Measurements from ENCODE around the gene ERMP1.

The ERMP1 gene

GRCh38 chr9:5796298-5796697 lies 36.6 kb downstream of the ERMP1 start:
- POLR2A ChIA-PET = interaction anchor here (0.5 kb wide), 1 partner anchor 886 kb away, joined by 5 read pairs; no protein-coding TSS in a partner anchor

DNA sequence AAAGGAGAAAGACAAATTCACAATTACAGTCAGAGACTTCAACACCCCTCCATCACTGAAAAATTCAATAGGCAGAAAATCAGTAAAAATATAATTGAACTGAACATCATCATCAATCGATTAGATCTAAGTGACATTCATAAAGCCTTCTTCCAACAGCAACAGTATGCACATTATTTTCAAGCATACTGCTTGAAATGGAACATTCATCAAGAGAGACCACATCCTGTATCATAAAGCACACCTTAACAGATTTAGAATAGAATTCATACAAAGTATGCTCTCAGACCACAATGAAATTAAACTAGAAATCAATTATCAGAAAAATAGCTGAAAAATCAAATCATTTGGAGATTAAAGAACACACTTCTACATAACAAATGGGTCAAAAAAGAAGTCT lies 39.1 kb downstream of the ERMP1 start:
- ChIA-PET POLR2A (no interaction called here), CTCF (interaction anchor here (1.0 to 2.8 kb wide), 4 partner anchors 39 to 512 kb away, joined by 3 to 10 read pairs (median 4); partner anchors contain the start of gene ERMP1)
- no peak overlapping the region for H3K4me3 ChIP-seq (ENCODE audit: low read depth, low read length)
- no peak for DNase-seq (ENCODE audit: low read depth, low spot score)
- TF ChIP-seq, protein P1, sequence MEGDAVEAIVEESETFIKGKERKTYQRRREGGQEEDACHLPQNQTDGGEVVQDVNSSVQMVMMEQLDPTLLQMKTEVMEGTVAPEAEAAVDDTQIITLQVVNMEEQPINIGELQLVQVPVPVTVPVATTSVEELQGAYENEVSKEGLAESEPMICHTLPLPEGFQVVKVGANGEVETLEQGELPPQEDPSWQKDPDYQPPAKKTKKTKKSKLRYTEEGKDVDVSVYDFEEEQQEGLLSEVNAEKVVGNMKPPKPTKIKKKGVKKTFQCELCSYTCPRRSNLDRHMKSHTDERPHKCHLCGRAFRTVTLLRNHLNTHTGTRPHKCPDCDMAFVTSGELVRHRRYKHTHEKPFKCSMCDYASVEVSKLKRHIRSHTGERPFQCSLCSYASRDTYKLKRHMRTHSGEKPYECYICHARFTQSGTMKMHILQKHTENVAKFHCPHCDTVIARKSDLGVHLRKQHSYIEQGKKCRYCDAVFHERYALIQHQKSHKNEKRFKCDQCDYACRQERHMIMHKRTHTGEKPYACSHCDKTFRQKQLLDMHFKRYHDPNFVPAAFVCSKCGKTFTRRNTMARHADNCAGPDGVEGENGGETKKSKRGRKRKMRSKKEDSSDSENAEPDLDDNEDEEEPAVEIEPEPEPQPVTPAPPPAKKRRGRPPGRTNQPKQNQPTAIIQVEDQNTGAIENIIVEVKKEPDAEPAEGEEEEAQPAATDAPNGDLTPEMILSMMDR (IDR thresholded peaks at IDR 0.05; ENCODE audit: insufficient read depth, low read length, missing control alignments) = no peak

More at GRCh38 chr9:5796298-5796697, 36.6 kb downstream of the ERMP1 start:
- CTCF ChIA-PET = interaction anchor here (3.4 kb wide), 1 partner anchor 258 kb away, joined by 11 read pairs; no protein-coding TSS in a partner anchor
- H3K4me3 ChIP-seq (ENCODE audit: low read depth, low read length) = no peak overlapping the region
- TF ChIP-seq, protein P1 (IDR thresholded peaks at IDR 0.05; ENCODE audit: insufficient read depth, low read length, missing control alignments) = no peak
- no peak for DNase-seq (ENCODE audit: low read depth, low spot score)

DNA sequence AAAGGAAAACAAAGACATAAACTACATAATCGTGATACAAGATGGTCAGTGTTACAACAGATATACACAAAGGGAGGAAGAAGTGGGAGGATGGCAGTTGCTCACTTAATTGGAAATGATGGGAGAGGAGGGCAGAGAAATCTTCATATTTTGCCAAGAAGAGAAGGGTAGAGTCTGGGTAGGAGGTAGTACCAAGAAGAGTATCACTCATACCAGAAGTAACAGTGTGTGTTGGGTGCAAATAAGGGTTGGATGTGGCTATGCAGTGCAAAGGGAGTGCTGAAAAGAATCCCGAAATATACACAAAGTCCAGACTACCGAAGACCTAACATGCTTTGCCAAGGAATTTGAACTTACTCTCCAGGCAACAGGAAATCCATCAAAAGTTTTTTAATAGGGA lies 41.0 kb downstream of the ERMP1 start:
- no peak for DNase-seq (ENCODE audit: low read depth, low spot score)
- TF ChIP-seq, protein P1 (IDR thresholded peaks at IDR 0.05; ENCODE audit: insufficient read depth, low read length, missing control alignments) = no peak
- POLR2A ChIA-PET = no interaction called here
- no peak overlapping the region for H3K4me3 ChIP-seq (ENCODE audit: low read depth, low read length)
- CTCF ChIA-PET = no interaction called here

GRCh38 chr9:5790923-5791322 lies 42.0 kb downstream of the ERMP1 start:
- ChIA-PET POLR2A (no interaction called here), CTCF (no interaction called here)
- no peak overlapping the region for H3K4me3 ChIP-seq (ENCODE audit: low read depth, low read length)
- TF ChIP-seq, protein P1 (IDR thresholded peaks at IDR 0.05; ENCODE audit: insufficient read depth, low read length, missing control alignments) = no peak
- DNase-seq (ENCODE audit: low read depth, low spot score) = no peak

- TF ChIP-seq, protein P1 (IDR thresholded peaks at IDR 0.05; ENCODE audit: insufficient read depth, low read length, missing control alignments) = no peak
- no peak for DNase-seq (ENCODE audit: low read depth, low spot score)
- POLR2A ChIA-PET = no interaction called here
- H3K4me3 ChIP-seq (ENCODE audit: low read depth, low read length) = no peak overlapping the region
- CTCF ChIA-PET = interaction anchor here (0.6 kb wide), 1 partner anchor 43 kb away, joined by 3 read pairs; the partner anchor contains the start of gene ERMP1
Measured at GRCh38 chr9:5789489-5789888, 43.4 kb downstream of the ERMP1 start.

DNA sequence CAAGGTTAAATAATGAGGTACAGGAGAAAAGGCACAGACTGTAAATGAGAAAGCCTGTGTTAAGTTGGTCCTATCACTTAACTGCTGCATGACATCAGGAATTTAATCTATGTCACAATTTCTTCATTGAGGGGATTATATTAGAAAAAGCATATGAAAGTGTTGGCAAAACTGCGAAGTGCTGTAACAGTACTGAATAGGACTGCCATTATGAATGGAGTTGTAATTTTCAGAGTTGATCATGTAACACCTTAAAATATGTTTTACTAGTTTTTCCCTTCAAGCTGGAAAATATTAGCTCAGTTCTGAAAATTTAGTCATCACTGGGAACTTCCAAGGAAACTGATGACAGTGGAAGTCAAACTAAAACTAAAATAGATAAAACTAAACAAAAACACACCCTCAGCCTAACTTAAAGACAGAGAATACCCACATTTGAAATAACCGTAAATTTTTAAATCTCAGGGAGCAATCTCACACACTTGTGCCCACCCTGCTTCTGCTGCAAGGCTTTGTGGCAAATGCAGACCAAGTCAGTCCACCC lies 45.1 kb downstream of the ERMP1 start:
- no peak overlapping the region for H3K4me3 ChIP-seq (ENCODE audit: low read depth, low read length)
- no peak for DNase-seq (ENCODE audit: low read depth, low spot score)
- TF ChIP-seq, protein P1 (IDR thresholded peaks at IDR 0.05; ENCODE audit: insufficient read depth, low read length, missing control alignments) = no peak
- ChIA-PET CTCF (interaction anchor here (1.1 kb wide), 1 partner anchor 43 kb away, joined by 3 read pairs; no protein-coding TSS in a partner anchor), POLR2A (no interaction called here)

All from AG04449 (cell line).